GM12878 (cell line): Measurements from ENCODE around the gene ARHGAP19. TPM values are rescaled to one million over a fixed set of nuclear protein-coding genes. Genes with fewer than 3 reads are reported as not detected.

Experiments
- ATAC-seq: fragments of 200-7000 bp; cut with Tn5 transposase; 3 replicates; pipeline ENCODE4 v1.9.1; 2020; ENCODE audit warnings: mild to moderate bottlenecking, moderate library complexity
- BruUV-seq: library from RNA; stranded (reverse); fragments of 400-500 nt; replicated peaks from 2 replicates; lab custom pipeline; 2021; lab: Mats Ljungman, UMichigan
- CTCF ChIA-PET: fragments of 300-600 bp; sonication (Branson Sonifier 250); formaldehyde crosslinking; extraction: SDS; loops from one replicate; lab custom pipeline; 2021; ENCODE audit warnings: inconsistent platforms; lab: Yijun Ruan, JAX
- POLR2A ChIA-PET: fragments of 350-600 bp; formaldehyde crosslinking; extraction: SDS; loops from one replicate; lab custom pipeline; 2021; ENCODE audit warnings: inconsistent platforms; lab: Charles Lee
- RAD21 ChIA-PET: fragments of 300-600 bp; sonication (Branson Sonifier 250); formaldehyde crosslinking; loops from one replicate; lab custom pipeline; 2023; ENCODE audit warnings: antibody characterized with exemption; ENCODE audit not compliant: unreplicated experiment; lab: Charles Lee
- SMC1A ChIA-PET: fragments of 300-600 bp; sonication (Branson Sonifier 250); formaldehyde crosslinking; loops from one replicate; lab custom pipeline; 2023; ENCODE audit not compliant: unreplicated experiment, uncharacterized antibody; lab: Charles Lee
- DNase-seq: peaks from one replicate; pipeline ENCODE4 v3.0.0-alpha.2; 2011; ENCODE audit warnings: low read depth, low spot score
- FAIRE-seq: peaks from 3 replicates; lab custom pipeline; 2011; peaks lifted over from hg19 to GRCh38; lab: Jason Lieb, UNC
- H2AFZ ChIP-seq: 2 replicates; pipeline ENCODE4 v1.6.0; 2011; ENCODE audit warnings: low read depth, low read length, control low read depth; ENCODE audit not compliant: control insufficient read depth
- H3K27ac ChIP-seq: 2 replicates; pipeline ENCODE4 v1.5.1; 2011; ENCODE audit warnings: control low read depth; ENCODE audit not compliant: control insufficient read depth, insufficient read depth
- H3K27me3 ChIP-seq, 2 experiments: replicated peaks in 1 of 2; 2 replicates each; pipeline versions ENCODE4 v1.6.0 to v1.6.1; 2011; ENCODE audit warnings: low read length in 1 of 2; ENCODE audit not compliant: control insufficient read depth in 2 of 2, insufficient read depth in 2 of 2
- H3K36me3 ChIP-seq, 2 experiments: 2 replicates each; pipeline ENCODE4 v1.5.1; 2011; ENCODE audit warnings: low read length in 1 of 2; ENCODE audit not compliant: control insufficient read depth in 2 of 2, insufficient read depth in 2 of 2
- H3K4me1 ChIP-seq: 2 replicates; pipeline ENCODE4 v1.6.1; 2011; ENCODE audit warnings: mild to moderate bottlenecking, low read length, moderate library complexity, mixed read lengths; ENCODE audit not compliant: control insufficient read depth, insufficient read depth
- H3K4me2 ChIP-seq: 2 replicates; pipeline ENCODE4 v1.6.0; 2011; ENCODE audit warnings: control low read depth; ENCODE audit not compliant: control insufficient read depth, insufficient read depth
- H3K4me3 ChIP-seq: fragments of 200-600 bp; sonication (generic); 2 replicates; pipeline ENCODE4 v1.5.1; 2016
- H3K79me2 ChIP-seq: 2 replicates; pipeline ENCODE4 v1.6.0; 2011; ENCODE audit warnings: low read length; ENCODE audit not compliant: control insufficient read depth, insufficient read depth
- H3K9ac ChIP-seq: 2 replicates; pipeline ENCODE4 v1.8.0; 2011; ENCODE audit warnings: low read length, control low read depth, mixed read lengths; ENCODE audit not compliant: control insufficient read depth, insufficient read depth
- H3K9me3 ChIP-seq: replicated peaks from 3 replicates; pipeline ENCODE4 v1.5.1; 2011; ENCODE audit warnings: mild to moderate bottlenecking, low read length; ENCODE audit not compliant: control insufficient read depth, insufficient read depth
- H4K20me1 ChIP-seq: 2 replicates; pipeline ENCODE4 v1.6.0; 2011; ENCODE audit not compliant: control insufficient read depth, insufficient read depth
- FOXK2 ChIP-seq: fragments of 450-650 bp; IDR thresholded peaks from 2 replicates; pipeline ENCODE4 v1.6.1; 2017; ENCODE audit warnings: mild to moderate bottlenecking, moderate library complexity
- HDAC2 ChIP-seq: fragments of 200-600 bp; sonication (generic); IDR thresholded peaks from 2 replicates; pipeline ENCODE4 v1.6.1; 2017
- IRF4 ChIP-seq: IDR thresholded peaks from 2 replicates; pipeline ENCODE4 v1.6.1; 2011; ENCODE audit warnings: low read depth, low read length
- MEF2A ChIP-seq: IDR thresholded peaks from 2 replicates; pipeline ENCODE4 v1.6.1; 2011; ENCODE audit warnings: low read depth, mild to moderate bottlenecking, low read length, moderate library complexity; ENCODE audit not compliant: insufficient read depth
- MYB ChIP-seq: fragments of 150-350 bp; IDR thresholded peaks from 2 replicates; pipeline ENCODE4 v1.6.1; 2014; ENCODE audit warnings: mild to moderate bottlenecking, low read depth, low read length, borderline replicate concordance
- MYC ChIP-seq: IDR thresholded peaks from 2 replicates; pipeline ENCODE4 v1.6.1; 2011; ENCODE audit warnings: mild to moderate bottlenecking, low read length, moderate library complexity, inconsistent platforms; ENCODE audit not compliant: insufficient read depth, insufficient replicate concordance, insufficient read length, severe bottlenecking
- NBN ChIP-seq: fragments of 450-650 bp; IDR thresholded peaks from 2 replicates; pipeline ENCODE4 v1.6.1; 2016
- NFIC ChIP-seq: IDR thresholded peaks from 2 replicates; pipeline ENCODE4 v1.6.1; 2012; ENCODE audit warnings: low read depth, mild to moderate bottlenecking, inconsistent platforms, low read length, moderate library complexity
- TAF1 ChIP-seq: IDR thresholded peaks from 2 replicates; pipeline ENCODE4 v1.6.1; 2011; ENCODE audit warnings: mild to moderate bottlenecking, low read depth, low read length, borderline replicate concordance
- TARDBP ChIP-seq: IDR thresholded peaks from 2 replicates; pipeline ENCODE4 v1.6.1; 2016; ENCODE audit warnings: borderline replicate concordance
- YBX1 ChIP-seq: fragments of 450-650 bp; IDR thresholded peaks from 2 replicates; pipeline ENCODE4 v1.6.1; 2016; ENCODE audit warnings: antibody characterized with exemption
- ZNF384 ChIP-seq: IDR thresholded peaks from 2 replicates; pipeline ENCODE4 v1.6.1; 2012; ENCODE audit warnings: low read depth, mild to moderate bottlenecking, low read length, improper control_type of control experiment, borderline replicate concordance
- WGBS: methylation state at CpG from one replicate; pipeline ENCODE4 v1.1.6; 2016; ENCODE audit warnings: low lambda C conversion rate; ENCODE audit not compliant: insufficient replicate concordance, insufficient coverage; ENCODE audit errors: missing lambda C conversion rate; 5-methylcytosine and 5-hydroxymethylcytosine counted together
- in situ Hi-C: fragments of 300-500 bp; cut with MboI; formaldehyde crosslinking; loops from 9 replicates; pipeline ENCODE4 v1.14.3; 2018; ENCODE audit warnings: mixed read lengths
- intact Hi-C: fragments of 100-400 bp; cut with micrococcal nuclease; formaldehyde crosslinking; loops from one replicate; pipeline ENCODE4 v1.14.2; 2022; ENCODE audit not compliant: unreplicated experiment
- polyA plus RNA-seq, 11 experiments: library from polyadenylated mRNA; depleted of rRNA in 4 of 11; unstranded in 6 of 11; stranded (reverse) in 5 of 11; fragments of >200 nt; fragmentation: Nextera tagmentation in 4 of 11; fragmentation: Illumina TruSeq in 1 of 11; extraction: Ambion mirVana in 4 of 11; extraction: Trizol in 1 of 11; gene quantifications; 1 replicate in 1 of 11; 2 replicates in 10 of 11; pipeline versions ENCODE4 v1.2.1 to v1.2.3, GENCODE V29; 2011 to 2016; ENCODE audit warnings: inconsistent platforms in 2 of 11, missing spikeins in 2 of 11, low read depth in 1 of 11
- total RNA-seq, 4 experiments: library from RNA; depleted of rRNA in 3 of 4; stranded (reverse); fragments of >200 nt in 3 of 4; fragmentation: Illumina TruSeq in 1 of 4; extraction: Trizol in 1 of 4; gene quantifications; 2 replicates each; pipeline versions ENCODE4 v1.2.1 to v1.2.3, GENCODE V29; 2013 to 2021
- TF ChIP-seq, protein P1 (sequence below): fragments of 450-650 bp; IDR thresholded peaks from 2 replicates; pipeline ENCODE4 v1.6.1; 2016; ENCODE audit warnings: mild to moderate bottlenecking
- TF ChIP-seq, protein P2 (sequence below): fragments of 450-650 bp; IDR thresholded peaks from 2 replicates; pipeline ENCODE4 v1.6.1; 2018; ENCODE audit warnings: borderline replicate concordance, mild to moderate bottlenecking; ENCODE audit not compliant: partially characterized antibody
- TF ChIP-seq, protein P3 (sequence below): fragments of 450-650 bp; IDR thresholded peaks from 2 replicates; pipeline ENCODE4 v1.6.1; 2017; ENCODE audit warnings: mild to moderate bottlenecking, moderate library complexity
- TF ChIP-seq, protein P4 (sequence below): IDR thresholded peaks from 2 replicates; pipeline ENCODE4 v1.6.1; 2011; ENCODE audit warnings: low read depth, mild to moderate bottlenecking, low read length, moderate library complexity, borderline replicate concordance; ENCODE audit errors: extremely low read depth

The ARHGAP19 gene
- total and polyA plus RNA-seq, 10 of the 15 experiments (the other 5 are each of a cell fraction or from before 2014, with no cell fraction given), result 13.3 to 40.7 (median 22.6) TPM

DNA sequence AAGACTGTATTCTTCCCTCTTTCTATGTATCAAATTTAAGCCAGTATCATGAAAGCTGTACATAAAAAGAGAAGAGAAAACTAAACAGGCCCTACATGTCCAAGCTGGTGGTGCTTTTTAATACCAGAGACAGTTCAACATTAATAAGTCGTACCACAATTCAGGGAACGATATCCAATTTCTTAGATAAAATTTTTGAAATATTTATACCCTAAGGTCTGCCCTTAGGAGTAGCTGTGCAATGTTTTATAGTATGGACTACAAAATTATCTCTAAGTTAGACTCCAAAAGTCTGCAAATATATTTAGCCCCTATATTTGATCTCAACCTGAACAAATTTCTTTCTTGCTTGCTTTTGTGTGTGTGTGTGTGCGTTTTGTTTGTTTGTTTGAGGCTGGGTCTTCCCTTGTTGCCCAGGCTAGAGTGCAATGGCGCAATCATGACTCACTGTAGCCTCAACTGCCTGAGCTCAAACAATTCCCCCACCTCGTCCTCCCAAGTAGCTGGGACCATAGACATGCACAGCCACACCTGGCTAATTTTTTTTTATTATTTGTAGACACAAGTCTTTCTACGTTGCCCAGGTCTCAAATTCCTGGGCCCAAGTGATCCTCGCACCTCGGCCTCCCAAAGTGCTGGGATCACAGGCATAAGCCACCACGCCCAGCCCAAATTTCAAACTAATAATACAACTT lies 13.2 kb downstream of the ARHGAP19 start:
- no TSS peak for BruUV-seq
- intact Hi-C loops, result no loop called here
- Histone ChIP-seq H3K27me3 (no peaks in the 10 kb centered on the region), H3K4me1 (peaks cover 9% of the 10 kb centered on the region), H3K79me2 (peaks cover 16% of the 10 kb centered on the region), H3K4me2 (no peak overlapping the region), H3K27ac (no peak overlapping the region), H3K36me3 (no peaks in the 10 kb centered on the region; a peak in 1 of 4 replicates), H2AFZ (no peak overlapping the region), H3K4me3 (no peak overlapping the region), H3K9ac (no peak overlapping the region), H4K20me1 (no peaks in the 10 kb centered on the region), H3K9me3 (no peaks in the 10 kb centered on the region)
- ChIA-PET SMC1A (interaction anchor here (0.6 to 2.1 kb wide), 12 partner anchors 9 to 150 kb away, joined by 3 to 17 read pairs (median 4); partner anchors contain the start of gene ARHGAP19), RAD21 (interaction anchor here (0.6 to 2.4 kb wide), 8 partner anchors 9 to 122 kb away, joined by 3 to 14 read pairs (median 4); partner anchors contain the start of genes FRAT1, FRAT2 and RRP12), CTCF (interaction anchor here (0.6 to 2.9 kb wide), 42 partner anchors 8 to 1313 kb away, joined by 3 to 44 read pairs (median 4); partner anchors contain the start of genes ARHGAP19, FRAT1 and RRP12), POLR2A (interaction anchor here (0.7 to 0.9 kb wide), 2 partner anchors 54 to 62 kb away, joined by 3 read pairs; no protein-coding TSS in a partner anchor)
- no peak for TF ChIP-seq MYC
- TF ChIP-seq MEF2A, result no peak
- TF ChIP-seq HDAC2, result no peak
- no peak for TF ChIP-seq NBN
- no peak for TF ChIP-seq IRF4
- TF ChIP-seq ZNF384, result no peak
- no peak for TF ChIP-seq TARDBP
- TF ChIP-seq, protein P1, sequence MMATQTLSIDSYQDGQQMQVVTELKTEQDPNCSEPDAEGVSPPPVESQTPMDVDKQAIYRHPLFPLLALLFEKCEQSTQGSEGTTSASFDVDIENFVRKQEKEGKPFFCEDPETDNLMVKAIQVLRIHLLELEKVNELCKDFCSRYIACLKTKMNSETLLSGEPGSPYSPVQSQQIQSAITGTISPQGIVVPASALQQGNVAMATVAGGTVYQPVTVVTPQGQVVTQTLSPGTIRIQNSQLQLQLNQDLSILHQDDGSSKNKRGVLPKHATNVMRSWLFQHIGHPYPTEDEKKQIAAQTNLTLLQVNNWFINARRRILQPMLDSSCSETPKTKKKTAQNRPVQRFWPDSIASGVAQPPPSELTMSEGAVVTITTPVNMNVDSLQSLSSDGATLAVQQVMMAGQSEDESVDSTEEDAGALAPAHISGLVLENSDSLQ, result no peak
- no peak for TF ChIP-seq NFIC
- TF ChIP-seq, protein P2, sequence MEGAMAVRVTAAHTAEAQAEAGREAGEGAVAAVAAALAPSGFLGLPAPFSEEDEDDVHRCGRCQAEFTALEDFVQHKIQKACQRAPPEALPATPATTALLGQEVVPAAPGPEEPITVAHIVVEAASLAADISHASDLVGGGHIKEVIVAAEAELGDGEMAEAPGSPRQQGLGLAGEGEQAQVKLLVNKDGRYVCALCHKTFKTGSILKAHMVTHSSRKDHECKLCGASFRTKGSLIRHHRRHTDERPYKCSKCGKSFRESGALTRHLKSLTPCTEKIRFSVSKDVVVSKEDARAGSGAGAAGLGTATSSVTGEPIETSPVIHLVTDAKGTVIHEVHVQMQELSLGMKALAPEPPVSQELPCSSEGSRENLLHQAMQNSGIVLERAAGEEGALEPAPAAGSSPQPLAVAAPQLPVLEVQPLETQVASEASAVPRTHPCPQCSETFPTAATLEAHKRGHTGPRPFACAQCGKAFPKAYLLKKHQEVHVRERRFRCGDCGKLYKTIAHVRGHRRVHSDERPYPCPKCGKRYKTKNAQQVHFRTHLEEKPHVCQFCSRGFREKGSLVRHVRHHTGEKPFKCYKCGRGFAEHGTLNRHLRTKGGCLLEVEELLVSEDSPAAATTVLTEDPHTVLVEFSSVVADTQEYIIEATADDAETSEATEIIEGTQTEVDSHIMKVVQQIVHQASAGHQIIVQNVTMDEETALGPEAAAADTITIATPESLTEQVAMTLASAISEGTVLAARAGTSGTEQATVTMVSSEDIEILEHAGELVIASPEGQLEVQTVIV, result no peak
- TF ChIP-seq, protein P3, sequence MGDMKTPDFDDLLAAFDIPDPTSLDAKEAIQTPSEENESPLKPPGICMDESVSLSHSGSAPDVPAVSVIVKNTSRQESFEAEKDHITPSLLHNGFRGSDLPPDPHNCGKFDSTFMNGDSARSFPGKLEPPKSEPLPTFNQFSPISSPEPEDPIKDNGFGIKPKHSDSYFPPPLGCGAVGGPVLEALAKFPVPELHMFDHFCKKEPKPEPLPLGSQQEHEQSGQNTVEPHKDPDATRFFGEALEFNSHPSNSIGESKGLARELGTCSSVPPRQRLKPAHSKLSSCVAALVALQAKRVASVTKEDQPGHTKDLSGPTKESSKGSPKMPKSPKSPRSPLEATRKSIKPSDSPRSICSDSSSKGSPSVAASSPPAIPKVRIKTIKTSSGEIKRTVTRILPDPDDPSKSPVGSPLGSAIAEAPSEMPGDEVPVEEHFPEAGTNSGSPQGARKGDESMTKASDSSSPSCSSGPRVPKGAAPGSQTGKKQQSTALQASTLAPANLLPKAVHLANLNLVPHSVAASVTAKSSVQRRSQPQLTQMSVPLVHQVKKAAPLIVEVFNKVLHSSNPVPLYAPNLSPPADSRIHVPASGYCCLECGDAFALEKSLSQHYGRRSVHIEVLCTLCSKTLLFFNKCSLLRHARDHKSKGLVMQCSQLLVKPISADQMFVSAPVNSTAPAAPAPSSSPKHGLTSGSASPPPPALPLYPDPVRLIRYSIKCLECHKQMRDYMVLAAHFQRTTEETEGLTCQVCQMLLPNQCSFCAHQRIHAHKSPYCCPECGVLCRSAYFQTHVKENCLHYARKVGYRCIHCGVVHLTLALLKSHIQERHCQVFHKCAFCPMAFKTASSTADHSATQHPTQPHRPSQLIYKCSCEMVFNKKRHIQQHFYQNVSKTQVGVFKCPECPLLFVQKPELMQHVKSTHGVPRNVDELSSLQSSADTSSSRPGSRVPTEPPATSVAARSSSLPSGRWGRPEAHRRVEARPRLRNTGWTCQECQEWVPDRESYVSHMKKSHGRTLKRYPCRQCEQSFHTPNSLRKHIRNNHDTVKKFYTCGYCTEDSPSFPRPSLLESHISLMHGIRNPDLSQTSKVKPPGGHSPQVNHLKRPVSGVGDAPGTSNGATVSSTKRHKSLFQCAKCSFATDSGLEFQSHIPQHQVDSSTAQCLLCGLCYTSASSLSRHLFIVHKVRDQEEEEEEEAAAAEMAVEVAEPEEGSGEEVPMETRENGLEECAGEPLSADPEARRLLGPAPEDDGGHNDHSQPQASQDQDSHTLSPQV, result no peak
- TF ChIP-seq FOXK2, result no peak
- no peak for TF ChIP-seq MYB
- TF ChIP-seq, protein P4, sequence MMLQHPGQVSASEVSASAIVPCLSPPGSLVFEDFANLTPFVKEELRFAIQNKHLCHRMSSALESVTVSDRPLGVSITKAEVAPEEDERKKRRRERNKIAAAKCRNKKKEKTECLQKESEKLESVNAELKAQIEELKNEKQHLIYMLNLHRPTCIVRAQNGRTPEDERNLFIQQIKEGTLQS, result no peak
- no peak for TF ChIP-seq TAF1
- no peak for TF ChIP-seq YBX1
- in situ Hi-C loops, result no loop called here
- no peak for DNase-seq
- no peak for FAIRE-seq
- no peak for ATAC-seq
- 90% methylated on average over 9 of the region's 9 CpGs for WGBS
